Liver (tissue), 9 donors: Measurements from ENCODE around the gene CCDC66. TPM values are rescaled to one million over a fixed set of nuclear protein-coding genes. Genes with fewer than 3 reads are reported as not detected.
"Not testable (repeated sequence)": the region's sequence is repeated elsewhere in the genome, so short reads cannot be mapped to it uniquely, and the experiment has no call there.

Experiments
- DNase-seq: peaks from one replicate; pipeline ENCODE4 v3.0.0-alpha.2; 2017; ENCODE audit warnings: low spot score
- H3K27ac ChIP-seq, 2 donors: one replicate each; pipeline ENCODE4 v1.7.0; 2013; ENCODE audit warnings: inconsistent platforms in 2 of 2, low read length in 2 of 2, control low read depth in 1 of 2, low read depth in 1 of 2, mild to moderate bottlenecking in 1 of 2
- H3K27me3 ChIP-seq, 4 donors: one replicate each; pipeline versions ENCODE4 v1.6.1 to v1.7.0; 2013; ENCODE audit warnings: low read length in 3 of 4, inconsistent platforms in 1 of 4, mild to moderate bottlenecking in 1 of 4, moderate library complexity in 1 of 4; ENCODE audit not compliant: control insufficient read depth in 4 of 4, insufficient read depth in 4 of 4
- H3K36me3 ChIP-seq, 4 donors: one replicate each; pipeline versions ENCODE4 v1.6.1 to v1.7.0; 2013; ENCODE audit warnings: low read length in 3 of 4, mild to moderate bottlenecking in 3 of 4, low read depth in 1 of 4, moderate library complexity in 1 of 4; ENCODE audit not compliant: control insufficient read depth in 4 of 4, insufficient read depth in 3 of 4
- H3K4me1 ChIP-seq, 4 donors: one replicate each; pipeline versions ENCODE4 v1.6.1 to v1.7.0; 2013; ENCODE audit warnings: low read length in 3 of 4, mild to moderate bottlenecking in 3 of 4, moderate library complexity in 1 of 4; ENCODE audit not compliant: control insufficient read depth in 4 of 4, insufficient read depth in 4 of 4
- H3K4me3 ChIP-seq, 3 donors: one replicate each; pipeline versions ENCODE4 v1.6.1 to v1.7.0; 2013; ENCODE audit warnings: low read length in 3 of 3, control low read depth in 1 of 3, low read depth in 1 of 3, mild to moderate bottlenecking in 1 of 3
- H3K9ac ChIP-seq, 2 donors: one replicate each; pipeline ENCODE4 v1.7.0; 2013; ENCODE audit warnings: low read length in 2 of 2, mild to moderate bottlenecking in 2 of 2, moderate library complexity in 2 of 2, control low read depth in 1 of 2, low read depth in 1 of 2
- H3K9me3 ChIP-seq, 4 donors: one replicate each; pipeline versions ENCODE4 v1.6.1 to v1.7.0; 2013; ENCODE audit warnings: low read length in 3 of 4; ENCODE audit not compliant: control insufficient read depth in 4 of 4
- CTCF ChIP-seq: fragments of 150-350 bp; IDR thresholded peaks from 2 replicates; pipeline ENCODE4 v1.5.1; 2017; ENCODE audit warnings: improper control_type of control experiment, low read depth, low read length; ENCODE audit not compliant: missing input control
- EGR1 ChIP-seq, 2 donors: IDR thresholded peaks; 2 replicates each; pipeline ENCODE4 v1.6.1; 2016 to 2018; ENCODE audit warnings: antibody characterized with exemption in 2 of 2, low read depth in 2 of 2
- FOXA1 ChIP-seq: IDR thresholded peaks from 2 replicates; pipeline ENCODE4 v1.6.1; 2016; ENCODE audit warnings: antibody characterized with exemption
- FOXA2 ChIP-seq: IDR thresholded peaks from 2 replicates; pipeline ENCODE4 v1.6.1; 2016; ENCODE audit warnings: antibody characterized with exemption
- GABPA ChIP-seq, 2 donors: IDR thresholded peaks in 1 of 2; conservative IDR thresholded peaks in 1 of 2; 2 replicates each; pipeline ENCODE4 v1.6.1; 2016; ENCODE audit warnings: antibody characterized with exemption in 2 of 2, mild to moderate bottlenecking in 1 of 2, moderate library complexity in 1 of 2
- HNF4A ChIP-seq, 2 donors: conservative IDR thresholded peaks; 2 replicates each; pipeline ENCODE4 v1.6.1; 2016; ENCODE audit warnings: antibody characterized with exemption in 2 of 2, mild to moderate bottlenecking in 2 of 2
- HNF4G ChIP-seq: IDR thresholded peaks from 2 replicates; pipeline ENCODE4 v1.6.1; 2016; ENCODE audit warnings: antibody characterized with exemption
- JUND ChIP-seq, 2 donors: IDR thresholded peaks; 2 replicates each; pipeline ENCODE4 v1.6.1; 2016; ENCODE audit warnings: antibody characterized with exemption in 2 of 2
- NR2F2 ChIP-seq: IDR thresholded peaks from 2 replicates; pipeline ENCODE4 v1.6.1; 2016; ENCODE audit warnings: antibody characterized with exemption
- RAD21 ChIP-seq, 2 donors: IDR thresholded peaks; 2 replicates each; pipeline ENCODE4 v1.6.1; 2016; ENCODE audit warnings: antibody characterized with exemption in 2 of 2, mild to moderate bottlenecking in 2 of 2
- RXRA ChIP-seq, 2 donors: IDR thresholded peaks; 2 replicates each; pipeline ENCODE4 v1.6.1; 2017 to 2018; ENCODE audit warnings: antibody characterized with exemption in 2 of 2, mild to moderate bottlenecking in 1 of 2
- SP1 ChIP-seq: IDR thresholded peaks from 2 replicates; pipeline ENCODE4 v1.6.1; 2018; ENCODE audit warnings: antibody characterized with exemption, mild to moderate bottlenecking
- TAF1 ChIP-seq: conservative IDR thresholded peaks from 2 replicates; pipeline ENCODE4 v1.6.1; 2016; ENCODE audit warnings: antibody characterized with exemption, mild to moderate bottlenecking
- YY1 ChIP-seq: IDR thresholded peaks from 2 replicates; pipeline ENCODE4 v1.6.1; 2016; ENCODE audit warnings: antibody characterized with exemption, mild to moderate bottlenecking
- ZBTB33 ChIP-seq: IDR thresholded peaks from 2 replicates; pipeline ENCODE4 v1.6.1; 2016; ENCODE audit warnings: antibody characterized with exemption
- WGBS: extraction: QIAGEN DNeasy Blood & Tissue Kit; methylation state at CpG from one replicate; pipeline ENCODE4 v1.1.7; 2013; 5-methylcytosine and 5-hydroxymethylcytosine counted together
- polyA plus RNA-seq, 2 donors: library from polyadenylated mRNA; stranded (reverse) in 1 of 2; unstranded in 1 of 2; fragments of 200-250 nt in 1 of 2; fragments of >200 nt in 1 of 2; fragmentation: Nextera tagmentation in 1 of 2; extraction: Ambion mirVana in 1 of 2; gene quantifications; one replicate each; pipeline versions ENCODE4 v1.2.1 to v1.2.3, GENCODE V29; 2013 to 2015
- total RNA-seq, 2 donors: library from RNA; depleted of rRNA; stranded (reverse); fragments of >200 nt; gene quantifications; one replicate each; pipeline ENCODE4 v1.2.3, GENCODE V29; 2014
- TF ChIP-seq, protein P1 (sequence below): IDR thresholded peaks from 2 replicates; pipeline ENCODE4 v1.6.1; 2016; ENCODE audit warnings: antibody characterized with exemption
- TF ChIP-seq, protein P2 (sequence below): IDR thresholded peaks from 2 replicates; pipeline ENCODE4 v1.6.1; 2016; ENCODE audit warnings: antibody characterized with exemption, mild to moderate bottlenecking
- TF ChIP-seq, protein P3 (sequence below): IDR thresholded peaks from 2 replicates; pipeline ENCODE4 v1.6.1; 2016; ENCODE audit warnings: antibody characterized with exemption
- donor health status: healthy.
- donor health status: healthy.
- donor health status: healthy.
- donor health status: healthy.
- donor health status: healthy.

CCDC66 gene
- total and polyA plus RNA-seq, 4 donors, result 2.1 to 23.3 (median 11.8) TPM

DNA sequence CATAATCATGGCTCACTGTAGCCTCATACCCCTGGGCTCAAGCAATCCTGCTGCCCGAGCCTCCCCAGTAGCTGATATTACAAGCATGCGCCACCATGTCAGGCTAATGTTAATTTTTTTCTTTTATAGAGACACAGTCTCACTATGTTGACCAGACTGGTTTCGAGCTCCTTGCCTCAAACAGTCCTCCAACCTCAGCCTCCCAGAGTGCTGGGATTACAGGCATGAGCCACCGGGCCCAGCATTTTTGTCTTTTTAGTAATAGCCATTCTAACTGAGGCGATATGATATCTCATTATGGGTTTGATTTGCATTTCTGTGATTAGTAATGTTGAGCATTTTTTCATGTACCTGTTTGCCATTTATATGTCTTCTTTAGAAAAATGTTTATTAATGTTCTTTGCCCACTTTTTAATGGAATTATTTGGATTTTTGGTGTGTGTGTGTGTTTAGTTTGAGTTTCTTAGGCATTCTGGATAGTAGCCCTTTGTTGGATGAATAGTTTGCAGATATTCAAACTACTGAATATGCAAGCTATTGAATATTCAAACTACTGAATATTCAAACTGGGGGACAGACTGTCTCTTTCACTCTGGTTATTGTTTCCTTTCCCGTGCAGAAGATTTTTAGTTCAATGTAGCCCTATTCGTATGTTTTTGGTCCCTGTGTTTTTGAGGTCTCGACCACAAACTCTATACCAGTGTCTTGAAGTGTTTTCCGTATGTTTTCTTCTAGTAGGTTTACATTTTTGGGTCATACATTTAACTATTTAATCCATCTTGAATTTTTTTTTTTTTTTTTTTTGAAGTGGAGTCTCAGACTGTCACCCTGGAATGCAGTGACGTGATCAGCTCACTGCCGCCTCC, 39.2 kb downstream of the CCDC66 start:
- Histone ChIP-seq H3K4me3 (no peak overlapping the region), H3K36me3 (peaks cover 0 to 4% (median 0%) of the 10 kb centered on the region in 4 donors)
- 90% methylated on average over 11 of the region's 11 CpGs for WGBS

GRCh38 chr3:56608479-56608878, 51.5 kb downstream of the CCDC66 start:
- WGBS, result 60% methylated on average over 2 of the region's 2 CpGs
- peaks cover 0 to 10% (median 6%) of the 10 kb centered on the region in 4 donors for H3K36me3 ChIP-seq
- not testable (repeated sequence) for H3K4me3 ChIP-seq, H3K27ac ChIP-seq, H3K9me3 ChIP-seq, H3K4me1 ChIP-seq, H3K27me3 ChIP-seq, H3K9ac ChIP-seq, DNase-seq

More for the DNA sequence above, 39.2 kb downstream of the CCDC66 start:
- Histone ChIP-seq H3K9ac (no peak overlapping the region), H3K9me3 (no peaks in the 10 kb centered on the region), H3K27ac (no peak overlapping the region), H3K4me1 (no peaks in the 10 kb centered on the region), H3K27me3 (no peaks in the 10 kb centered on the region)
- DNase-seq, result no peak
- TF ChIP-seq GABPA (IDR thresholded peaks at IDR 0.05 in 1 of 2, conservative IDR thresholded peaks at IDR 0.05 in 1 of 2), result no peak
- TF ChIP-seq, protein P1, sequence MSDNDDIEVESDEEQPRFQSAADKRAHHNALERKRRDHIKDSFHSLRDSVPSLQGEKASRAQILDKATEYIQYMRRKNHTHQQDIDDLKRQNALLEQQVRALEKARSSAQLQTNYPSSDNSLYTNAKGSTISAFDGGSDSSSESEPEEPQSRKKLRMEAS, result no peak
- no peak for TF ChIP-seq FOXA2
- TF ChIP-seq SP1, result no peak
- TF ChIP-seq CTCF, result no peak
- TF ChIP-seq, protein P2, sequence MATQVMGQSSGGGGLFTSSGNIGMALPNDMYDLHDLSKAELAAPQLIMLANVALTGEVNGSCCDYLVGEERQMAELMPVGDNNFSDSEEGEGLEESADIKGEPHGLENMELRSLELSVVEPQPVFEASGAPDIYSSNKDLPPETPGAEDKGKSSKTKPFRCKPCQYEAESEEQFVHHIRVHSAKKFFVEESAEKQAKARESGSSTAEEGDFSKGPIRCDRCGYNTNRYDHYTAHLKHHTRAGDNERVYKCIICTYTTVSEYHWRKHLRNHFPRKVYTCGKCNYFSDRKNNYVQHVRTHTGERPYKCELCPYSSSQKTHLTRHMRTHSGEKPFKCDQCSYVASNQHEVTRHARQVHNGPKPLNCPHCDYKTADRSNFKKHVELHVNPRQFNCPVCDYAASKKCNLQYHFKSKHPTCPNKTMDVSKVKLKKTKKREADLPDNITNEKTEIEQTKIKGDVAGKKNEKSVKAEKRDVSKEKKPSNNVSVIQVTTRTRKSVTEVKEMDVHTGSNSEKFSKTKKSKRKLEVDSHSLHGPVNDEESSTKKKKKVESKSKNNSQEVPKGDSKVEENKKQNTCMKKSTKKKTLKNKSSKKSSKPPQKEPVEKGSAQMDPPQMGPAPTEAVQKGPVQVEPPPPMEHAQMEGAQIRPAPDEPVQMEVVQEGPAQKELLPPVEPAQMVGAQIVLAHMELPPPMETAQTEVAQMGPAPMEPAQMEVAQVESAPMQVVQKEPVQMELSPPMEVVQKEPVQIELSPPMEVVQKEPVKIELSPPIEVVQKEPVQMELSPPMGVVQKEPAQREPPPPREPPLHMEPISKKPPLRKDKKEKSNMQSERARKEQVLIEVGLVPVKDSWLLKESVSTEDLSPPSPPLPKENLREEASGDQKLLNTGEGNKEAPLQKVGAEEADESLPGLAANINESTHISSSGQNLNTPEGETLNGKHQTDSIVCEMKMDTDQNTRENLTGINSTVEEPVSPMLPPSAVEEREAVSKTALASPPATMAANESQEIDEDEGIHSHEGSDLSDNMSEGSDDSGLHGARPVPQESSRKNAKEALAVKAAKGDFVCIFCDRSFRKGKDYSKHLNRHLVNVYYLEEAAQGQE, result no peak
- TF ChIP-seq ZBTB33, result no peak
- TF ChIP-seq YY1, result no peak
- TF ChIP-seq RXRA (IDR thresholded peaks at IDR 0.05), result no peak
- no peak for TF ChIP-seq EGR1 (IDR thresholded peaks at IDR 0.05; ENCODE audit: low read depth in 2 of 2)
- TF ChIP-seq FOXA1, result no peak
- TF ChIP-seq HNF4G, result no peak
- TF ChIP-seq, protein P3, sequence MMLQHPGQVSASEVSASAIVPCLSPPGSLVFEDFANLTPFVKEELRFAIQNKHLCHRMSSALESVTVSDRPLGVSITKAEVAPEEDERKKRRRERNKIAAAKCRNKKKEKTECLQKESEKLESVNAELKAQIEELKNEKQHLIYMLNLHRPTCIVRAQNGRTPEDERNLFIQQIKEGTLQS, result no peak
- no peak for TF ChIP-seq HNF4A (conservative IDR thresholded peaks at IDR 0.05)
- TF ChIP-seq RAD21 (IDR thresholded peaks at IDR 0.05), result no peak
- no peak for TF ChIP-seq JUND (IDR thresholded peaks at IDR 0.05)
- TF ChIP-seq TAF1, result no peak
- no peak for TF ChIP-seq NR2F2
